Activated CD8-positive, alpha-beta memory T cell treated with anti-CD3 and anti-CD28 coated beads for 1 hour (primary cell): Measurements from ENCODE around the gene SPTLC1.
"Not testable (repeated sequence)": the region's sequence is repeated elsewhere in the genome, so short reads cannot be mapped to it uniquely, and the experiment has no call there.

Experiments used
- DNase-seq, 2 donors: peaks; one replicate each; pipeline ENCODE4 v3.0.0-alpha.2; 2020; ENCODE audit warnings: low read depth in 1 of 2; ENCODE audit errors: extremely low read depth in 1 of 2

The SPTLC1 gene

GRCh38 chr9:92115071-92115858 lies at the start of gene SPTLC1:
SPTLC1 (minus strand) TSS chr9:92115413; CDS start chr9:92115370, 43 bp downstream.
- DNase-seq, result peak; percentile 81 to 92

GRCh38 chr9:92164975-92165374 lies 49.8 kb upstream of the SPTLC1 start:
- DNase-seq, result no peak

- DNase-seq, result no peak
Measured at GRCh38 chr9:92164490-92164889, 49.3 kb upstream of the SPTLC1 start.

- DNase-seq, result no peak
Measured at GRCh38 chr9:92163276-92163675, 48.1 kb upstream of the SPTLC1 start.

- DNase-seq, result no peak
Measured at GRCh38 chr9:92160786-92161185, 45.6 kb upstream of the SPTLC1 start.

GRCh38 chr9:92159058-92159457 lies 43.8 kb upstream of the SPTLC1 start:
- no peak for DNase-seq

GRCh38 chr9:92158097-92158601 lies 42.9 kb upstream of the SPTLC1 start:
- no peak for DNase-seq

- not testable (repeated sequence) for DNase-seq
Measured at GRCh38 chr9:92155736-92156135, 40.5 kb upstream of the SPTLC1 start.

- DNase-seq, result no peak
Measured at GRCh38 chr9:92155221-92155620, 40.0 kb upstream of the SPTLC1 start.

- DNase-seq, result not testable (repeated sequence)
Measured at GRCh38 chr9:92153466-92154415, 38.5 kb upstream of the SPTLC1 start.

GRCh38 chr9:92151691-92152393 lies 36.6 kb upstream of the SPTLC1 start:
- DNase-seq, result no peak

GRCh38 chr9:92150501-92151470 lies 35.6 kb upstream of the SPTLC1 start:
- not testable (repeated sequence) for DNase-seq

GRCh38 chr9:92147852-92148180 lies 32.6 kb upstream of the SPTLC1 start:
- no peak for DNase-seq

- no peak for DNase-seq
Measured at GRCh38 chr9:92147030-92147851, 32.0 kb upstream of the SPTLC1 start.

- DNase-seq, result no peak
Measured at GRCh38 chr9:92146610-92147009, 31.4 kb upstream of the SPTLC1 start.

- not testable (repeated sequence) for DNase-seq
Measured at GRCh38 chr9:92145784-92146183, 30.6 kb upstream of the SPTLC1 start.

- no peak for DNase-seq
Measured at GRCh38 chr9:92142329-92142728, 27.1 kb upstream of the SPTLC1 start.

GRCh38 chr9:92141144-92142129 lies 26.2 kb upstream of the SPTLC1 start:
- DNase-seq, result no peak
